Stimulated activated CD4-positive, alpha-beta T cell treated with anti-CD3 and anti-CD28 coated beads, Interleukin-2, amount 100 ng/mL, for 4 hours (primary cell): ENCODE results near the gene IQGAP2.
"Not testable (repeated sequence)": the region's sequence is repeated elsewhere in the genome, so short reads cannot be mapped to it uniquely, and the experiment has no call there.

ENCODE experiments used
- DNase-seq: peaks from one replicate; pipeline ENCODE4 v3.0.0-alpha.2; 2020; ENCODE audit warnings: low read depth

IQGAP2 gene

DNA sequence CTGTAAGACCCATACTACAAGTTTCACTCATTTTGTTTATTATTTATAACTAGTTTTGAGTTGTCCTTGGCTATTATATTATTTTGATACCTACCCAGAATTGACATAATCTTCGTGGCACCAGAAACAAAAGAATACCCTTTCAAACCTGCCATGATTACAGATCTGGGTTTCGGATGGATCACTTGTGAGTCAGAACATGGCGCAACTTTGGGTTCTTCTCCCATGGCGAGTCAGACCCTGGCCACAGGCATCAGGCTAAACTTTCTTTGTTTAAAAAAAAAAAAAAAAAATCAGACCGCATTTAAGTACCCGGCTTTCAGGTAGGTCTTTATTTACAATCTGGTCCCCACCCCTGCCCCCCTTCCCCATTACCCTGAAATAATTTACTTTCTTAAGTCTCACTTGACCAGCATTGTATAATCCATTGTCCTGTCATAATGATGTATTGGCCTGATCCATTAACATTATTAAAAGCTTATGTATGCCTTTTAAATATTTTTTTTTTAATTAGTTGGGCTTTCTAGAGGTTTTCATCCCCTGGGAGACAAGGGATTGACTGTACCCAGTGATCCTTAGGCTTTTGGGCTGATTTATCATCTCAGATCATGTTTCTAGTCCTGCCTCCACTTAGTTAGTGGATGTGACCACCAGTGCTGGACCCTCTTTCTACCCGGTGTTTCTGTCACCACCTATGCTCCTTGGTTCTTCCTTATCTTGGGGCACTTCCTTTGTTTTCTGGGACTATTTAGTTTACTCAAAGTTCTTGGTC, 176.3 kb downstream of the IQGAP2 start:
- no peak for DNase-seq

DNA sequence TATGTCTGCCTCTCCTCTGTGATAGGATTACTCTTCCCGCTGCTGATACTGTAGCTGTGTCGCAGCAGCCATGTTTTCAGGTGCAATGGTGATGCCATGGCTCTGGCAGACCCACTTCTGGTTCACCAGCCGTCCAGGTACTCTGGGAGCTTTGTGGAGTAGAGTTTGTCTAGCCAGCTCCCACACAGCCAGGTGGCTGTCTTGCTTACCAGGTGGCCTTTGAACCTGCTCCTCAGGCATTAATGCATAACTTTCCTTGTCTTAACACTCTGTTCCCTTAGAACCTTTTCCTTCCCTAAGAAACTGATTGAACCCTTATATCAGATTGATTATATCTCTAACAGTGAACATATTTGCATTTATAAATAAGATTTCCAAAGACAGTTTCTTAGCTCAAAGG, 177.9 kb downstream of the IQGAP2 start:
- DNase-seq, result no peak

DNA sequence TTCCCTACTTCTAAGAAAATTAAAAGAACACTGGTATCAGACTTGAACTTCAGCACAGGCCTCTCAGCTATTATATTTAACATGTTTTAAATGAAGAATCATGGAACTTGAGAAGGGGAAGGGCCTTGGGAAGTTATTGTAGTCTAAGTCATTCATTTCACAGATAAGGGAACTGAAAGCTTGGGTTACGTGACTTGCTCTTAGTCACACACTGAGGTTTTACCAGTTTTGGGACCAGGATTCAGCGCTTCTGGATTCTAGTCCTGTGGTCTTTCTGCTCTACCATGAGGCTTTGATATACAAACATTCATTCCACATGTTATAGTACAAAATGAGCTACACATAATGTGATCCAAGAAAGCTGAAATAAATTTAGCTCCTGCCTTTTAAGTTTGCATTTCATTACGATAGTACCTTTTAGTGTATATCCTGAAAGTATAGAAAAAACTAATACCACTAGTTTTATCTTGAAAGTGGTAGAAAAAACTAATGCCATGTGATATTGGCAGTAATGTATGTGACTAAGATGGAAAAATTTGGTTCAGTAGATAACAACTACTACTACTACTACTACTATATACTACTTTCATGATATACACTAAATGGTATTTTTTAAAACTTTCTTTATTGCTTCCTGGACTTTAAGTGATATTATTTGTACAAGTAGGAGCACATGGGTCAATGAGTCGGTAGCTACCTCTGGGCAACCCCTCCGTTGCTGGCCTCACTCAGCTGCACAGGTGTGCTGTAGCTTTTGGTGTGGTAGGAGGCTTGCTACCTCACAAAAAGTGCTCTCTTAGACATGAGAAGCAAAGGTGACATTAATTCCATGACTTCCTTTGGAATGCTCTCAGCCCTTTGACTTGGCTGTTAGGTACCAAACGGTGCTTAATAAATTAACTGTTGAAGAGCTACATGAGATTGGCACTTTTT, 179.4 kb downstream of the IQGAP2 start:
- DNase-seq, result no peak

DNA sequence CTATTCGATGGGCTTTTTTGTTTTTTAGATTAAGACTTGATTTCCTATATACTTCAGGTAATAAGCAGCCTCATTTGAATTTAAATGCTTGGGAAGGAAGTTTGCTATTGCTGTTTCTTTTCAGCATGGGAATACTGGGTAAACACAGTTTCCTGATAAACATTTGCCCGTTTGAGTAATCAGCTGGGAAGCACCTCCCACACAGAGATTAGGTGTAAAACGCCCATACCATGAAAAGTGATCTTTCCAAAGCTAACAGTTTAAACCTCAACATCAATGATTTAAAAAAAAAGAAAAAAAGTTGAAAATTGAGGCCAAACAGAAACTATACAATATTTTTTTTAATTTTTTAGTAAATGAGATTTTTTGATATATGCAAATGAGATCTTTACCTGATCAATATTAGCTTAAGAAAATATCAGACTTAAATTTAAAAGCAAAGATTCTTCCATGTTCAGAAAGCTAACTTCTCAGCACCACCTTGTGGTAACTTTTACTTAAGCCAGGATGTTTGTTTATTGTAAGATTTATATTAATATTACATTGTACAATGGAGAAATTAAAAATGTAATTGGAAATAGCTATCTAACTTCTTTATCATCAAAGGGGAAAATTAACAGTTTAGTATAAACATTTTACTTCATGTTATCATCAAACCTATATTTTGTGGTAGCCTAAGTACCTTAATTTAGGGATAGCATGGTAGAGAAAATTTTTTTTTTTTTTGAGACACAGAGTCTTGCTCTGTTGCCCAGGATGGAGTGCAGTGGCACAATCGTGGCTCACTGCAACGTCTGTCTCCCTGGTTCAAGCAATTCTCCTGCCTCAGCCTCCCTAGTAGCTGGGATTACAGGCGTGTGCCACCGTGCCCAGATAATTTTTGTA, 180.3 kb downstream of the IQGAP2 start:
- DNase-seq, result no peak

DNA sequence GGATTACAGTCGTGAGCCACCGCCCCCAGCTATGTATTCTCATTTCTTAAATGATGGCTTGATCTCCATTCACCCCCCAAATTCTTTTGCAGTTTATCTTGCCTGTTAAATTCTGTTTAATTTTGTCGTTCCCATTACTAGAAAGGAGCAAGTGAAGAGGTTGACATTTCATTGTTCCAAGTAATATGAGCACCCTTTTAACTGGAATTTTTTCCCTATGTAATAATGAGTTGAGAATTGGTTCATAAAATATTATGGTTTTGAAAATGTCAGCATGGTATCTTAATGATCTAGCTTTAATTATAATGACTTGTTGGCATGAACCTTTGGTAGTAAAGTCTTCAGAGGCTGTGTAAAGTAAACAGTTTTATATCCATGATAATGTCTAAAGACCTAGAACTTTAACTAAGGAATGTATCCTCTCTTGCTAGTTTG, 182.7 kb downstream of the IQGAP2 start:
- no peak for DNase-seq

DNA sequence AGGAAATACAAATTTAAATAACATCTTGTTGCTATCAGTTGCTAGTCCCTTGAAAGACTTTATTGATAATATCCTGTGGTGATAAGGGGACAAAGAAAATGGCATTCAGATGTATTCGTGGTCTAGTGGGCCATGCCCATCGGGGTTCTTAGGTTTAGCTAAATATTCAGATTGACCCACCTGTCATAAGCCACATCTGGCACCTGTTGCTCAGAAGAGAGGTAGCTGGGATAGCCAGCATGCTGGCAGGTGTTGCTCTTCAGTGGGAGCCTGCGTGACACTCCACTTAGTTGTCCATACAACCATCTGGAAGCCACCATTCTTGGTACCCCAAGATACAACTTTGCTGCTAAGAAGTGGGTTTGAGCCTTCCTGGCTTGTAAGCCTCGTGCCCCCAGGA, 183.4 kb downstream of the IQGAP2 start:
- no peak for DNase-seq

DNA sequence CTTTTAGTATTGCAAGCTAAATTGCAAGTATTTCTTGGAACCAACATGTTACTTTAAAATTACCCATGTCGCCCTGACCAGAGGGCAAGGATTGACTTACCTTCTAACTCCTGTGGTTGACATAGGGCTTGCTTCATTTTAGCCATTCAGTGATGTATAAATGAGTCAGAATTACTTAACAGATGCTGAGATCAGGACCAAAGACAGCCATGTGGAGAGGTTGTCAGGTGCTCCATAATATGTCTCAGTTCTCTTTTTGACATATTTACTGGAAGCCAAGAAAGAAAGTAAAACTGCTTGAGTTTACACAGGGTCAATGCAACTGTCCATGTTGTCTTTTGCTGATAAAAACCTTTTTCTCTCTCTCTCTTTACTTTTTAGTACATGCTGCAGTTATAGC, 186.9 kb downstream of the IQGAP2 start:
- DNase-seq, result no peak

DNA sequence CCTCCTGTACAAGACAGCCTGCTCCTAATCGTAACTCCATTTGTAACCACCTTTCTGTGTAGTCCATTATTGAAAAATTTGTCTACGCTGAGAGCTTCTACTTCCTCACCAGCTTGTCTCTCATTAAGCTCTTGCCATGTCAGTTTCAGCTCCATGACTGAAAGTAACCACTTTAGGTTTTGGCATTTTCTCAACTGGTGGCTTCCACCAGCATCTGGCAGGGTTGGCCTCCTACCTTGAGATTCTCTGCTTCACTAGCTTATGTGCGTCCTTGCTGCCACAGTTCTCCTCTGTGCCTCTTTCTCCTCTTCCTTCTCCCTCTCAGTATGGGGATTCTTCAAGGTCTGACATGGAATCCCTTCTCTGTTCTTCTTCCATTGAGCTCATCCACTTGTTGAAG, 188.3 kb downstream of the IQGAP2 start:
- DNase-seq, result no peak

DNA sequence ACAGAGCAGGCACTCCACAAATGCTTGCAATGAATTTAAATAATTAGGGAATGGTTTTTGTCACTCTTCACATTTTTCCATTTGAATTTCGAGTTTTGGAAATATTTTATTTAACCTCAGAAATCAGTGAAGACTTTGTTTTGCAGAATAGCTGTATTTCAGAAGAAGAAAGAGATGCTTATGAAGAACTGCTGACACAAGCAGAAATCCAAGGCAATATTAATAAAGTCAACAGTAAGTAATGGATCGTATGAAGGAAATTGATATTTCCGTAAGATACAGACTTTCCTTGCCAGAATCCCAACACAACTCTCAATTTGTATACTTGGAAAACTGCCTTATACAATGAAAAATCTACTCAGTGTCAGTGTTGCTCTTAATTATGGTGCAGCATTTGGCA, 189.6 kb downstream of the IQGAP2 start:
- DNase-seq, result no peak

DNA sequence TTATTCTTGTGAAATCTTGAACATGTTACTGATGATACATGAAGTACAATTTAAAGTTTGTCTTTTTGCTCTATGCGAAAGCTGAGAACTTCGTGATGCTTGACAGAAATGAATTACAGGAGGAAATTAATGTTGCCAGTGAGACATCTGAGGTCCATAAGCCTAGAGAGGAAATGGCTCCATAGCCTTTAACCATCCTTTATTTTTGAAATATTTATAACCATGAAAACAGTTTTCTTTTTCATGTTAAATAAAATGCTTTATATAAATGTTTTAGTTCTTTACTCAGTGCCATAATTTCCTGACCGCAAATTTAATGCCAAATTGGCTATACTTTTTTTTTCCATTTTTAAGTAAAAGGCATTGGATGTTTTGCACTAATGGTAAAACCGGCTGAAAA, 191.0 kb downstream of the IQGAP2 start:
- DNase-seq, result no peak

DNA sequence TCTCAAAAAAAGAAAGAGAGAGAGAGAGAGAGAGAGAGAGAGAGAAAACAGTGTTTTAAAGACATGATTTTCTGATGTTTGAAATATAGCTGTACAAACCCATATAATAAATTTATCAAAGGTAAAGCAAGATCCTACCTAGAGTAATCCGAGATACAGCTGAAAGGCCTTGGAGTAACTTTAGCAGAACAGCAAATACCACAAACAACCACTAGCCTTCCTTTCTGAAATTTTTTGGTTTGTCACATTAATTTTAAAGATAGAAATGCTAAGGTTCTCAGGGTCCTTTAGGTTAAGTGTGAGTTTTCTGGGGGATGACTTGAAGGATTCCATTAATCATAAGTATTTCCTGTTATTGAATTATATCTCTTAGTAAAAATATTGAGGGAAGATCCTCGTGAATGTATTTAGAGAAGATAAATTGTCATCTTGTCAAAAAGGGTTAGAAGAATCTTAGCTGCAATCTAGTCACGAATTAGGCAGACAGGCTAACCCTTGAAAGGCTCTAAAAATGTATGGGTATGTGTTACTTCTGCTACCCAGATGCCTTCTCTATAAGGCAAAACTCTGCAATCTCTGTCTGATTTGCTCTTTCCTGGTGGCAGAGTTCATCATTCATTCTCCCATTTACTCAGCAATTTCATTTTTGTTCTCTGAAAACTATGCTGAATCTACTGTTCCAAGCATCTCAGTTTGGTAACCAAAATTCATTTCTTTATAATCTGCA, 192.8 kb downstream of the IQGAP2 start:
- DNase-seq, result no peak

DNA sequence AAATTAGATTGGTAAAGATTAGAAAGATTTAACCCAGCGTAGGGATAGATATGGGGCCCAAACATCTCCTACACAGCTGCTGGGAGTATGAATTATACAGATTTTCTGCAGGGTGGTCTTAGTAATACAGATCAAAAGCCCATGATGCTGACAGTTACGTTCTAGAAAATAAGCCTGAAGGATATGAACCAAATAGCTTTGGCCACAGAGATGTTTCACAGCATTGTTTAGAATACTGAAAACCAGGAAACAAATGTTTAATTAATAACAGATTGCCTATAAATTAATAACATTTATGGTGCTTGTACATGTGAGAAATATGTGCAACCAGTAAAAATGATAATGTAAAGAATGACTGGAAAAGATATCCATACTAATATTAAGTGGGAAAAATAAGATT, 195.4 kb downstream of the IQGAP2 start:
- no peak for DNase-seq

DNA sequence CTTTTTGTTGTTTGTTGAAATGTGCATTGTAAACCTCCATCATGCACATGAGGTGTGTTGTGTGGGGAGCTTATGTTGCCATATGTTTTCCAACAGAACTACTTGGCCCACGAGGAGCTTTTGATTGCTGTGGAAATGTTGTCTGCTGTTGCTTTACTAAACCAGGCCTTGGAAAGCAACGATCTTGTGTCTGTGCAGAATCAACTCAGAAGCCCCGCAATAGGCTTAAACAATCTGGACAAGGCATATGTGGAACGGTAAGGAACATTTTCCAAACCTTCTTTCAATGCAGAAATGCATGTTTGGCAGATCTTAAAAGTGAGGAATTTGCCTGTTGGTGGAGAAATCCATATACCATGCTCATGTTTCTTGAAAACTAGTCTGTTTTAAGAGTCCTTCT, 197.6 kb downstream of the IQGAP2 start:
- DNase-seq, result no peak

DNA sequence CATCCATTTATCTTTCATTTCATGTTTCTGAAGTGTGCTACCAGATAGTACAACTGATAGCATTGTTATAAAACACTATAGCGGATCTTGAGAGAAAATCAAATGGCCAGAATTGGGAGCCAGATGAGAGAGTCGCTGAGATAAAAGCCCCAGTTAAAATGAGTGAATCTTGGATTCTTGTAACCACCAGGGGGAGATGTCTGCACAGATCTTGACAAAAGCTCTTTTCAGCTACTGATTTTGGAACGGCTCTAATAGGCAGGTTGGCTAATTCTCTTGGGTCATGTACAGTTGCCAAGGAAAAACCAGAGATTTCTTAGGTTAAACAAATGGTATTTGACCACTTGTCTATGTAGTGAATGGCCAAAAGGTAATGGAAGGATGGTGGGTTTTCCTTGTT, 198.4 kb downstream of the IQGAP2 start:
- DNase-seq, result peak; percentile 4

DNA sequence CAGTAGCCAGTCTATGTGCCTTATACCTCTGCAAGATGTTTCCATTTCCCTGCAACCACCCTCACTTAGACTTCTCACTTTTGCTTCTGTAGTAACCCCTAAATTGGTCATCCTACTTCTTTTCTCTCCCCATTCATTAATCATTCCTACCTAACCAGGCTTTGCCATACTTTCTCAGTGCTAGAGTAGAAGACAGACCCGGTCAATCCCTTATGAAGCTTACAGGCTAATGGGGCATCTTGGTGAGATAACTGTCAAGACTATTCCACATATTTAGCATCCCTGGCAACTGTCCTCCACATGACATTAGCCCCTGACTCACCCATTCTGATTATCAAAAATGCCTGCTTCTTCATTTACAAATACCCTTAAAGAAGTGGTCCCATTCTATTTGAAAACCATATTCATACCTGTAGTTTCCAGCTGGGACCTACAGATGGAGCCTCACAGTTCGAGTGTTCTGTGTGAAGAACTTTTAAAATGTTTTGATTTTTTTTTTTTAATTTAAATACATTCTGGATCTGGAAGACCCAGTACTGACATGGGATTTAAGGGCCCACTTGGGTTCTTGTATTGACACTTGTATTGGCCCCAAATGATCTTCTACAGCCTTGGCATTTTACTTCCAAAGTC, 199.1 kb downstream of the IQGAP2 start:
- no peak for DNase-seq

DNA sequence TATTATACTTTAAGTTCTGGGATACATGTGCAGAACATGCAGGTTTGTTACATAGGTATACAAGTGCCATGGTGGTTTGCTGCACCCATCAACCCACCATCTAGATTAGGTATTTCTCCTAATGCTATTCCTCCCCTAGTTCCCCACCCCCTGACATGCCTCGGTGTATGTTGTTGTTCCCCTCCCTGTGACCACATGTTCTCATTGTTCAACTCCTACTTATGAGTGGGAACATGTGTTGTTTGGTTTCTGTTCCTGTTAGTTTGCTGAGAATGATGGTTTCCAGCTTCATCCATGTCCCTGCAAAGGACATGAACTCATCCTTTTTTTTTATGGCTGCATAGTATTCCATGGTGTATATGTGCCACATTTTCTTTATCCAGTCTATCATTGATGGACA, 200.9 kb downstream of the IQGAP2 start:
- not testable (repeated sequence) for DNase-seq

DNA sequence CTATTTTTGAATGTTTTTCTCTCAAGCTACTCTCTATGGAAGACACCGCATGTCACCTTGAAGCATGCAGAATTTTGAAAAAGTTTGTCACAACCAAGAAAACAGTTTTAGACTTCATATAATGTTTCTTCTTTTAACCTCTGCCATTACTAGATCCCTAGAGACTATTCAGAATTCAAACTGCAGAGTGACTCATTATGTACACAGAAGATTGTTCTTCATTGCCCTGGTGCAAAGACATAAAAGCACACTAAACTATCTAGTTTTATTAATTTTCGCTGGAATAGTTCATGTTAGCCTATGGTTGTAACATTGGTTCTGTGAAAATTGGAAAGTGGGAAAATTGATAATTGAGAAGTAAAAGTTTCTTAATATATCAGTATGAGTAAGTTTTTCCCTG, 201.8 kb downstream of the IQGAP2 start:
- no peak for DNase-seq

DNA sequence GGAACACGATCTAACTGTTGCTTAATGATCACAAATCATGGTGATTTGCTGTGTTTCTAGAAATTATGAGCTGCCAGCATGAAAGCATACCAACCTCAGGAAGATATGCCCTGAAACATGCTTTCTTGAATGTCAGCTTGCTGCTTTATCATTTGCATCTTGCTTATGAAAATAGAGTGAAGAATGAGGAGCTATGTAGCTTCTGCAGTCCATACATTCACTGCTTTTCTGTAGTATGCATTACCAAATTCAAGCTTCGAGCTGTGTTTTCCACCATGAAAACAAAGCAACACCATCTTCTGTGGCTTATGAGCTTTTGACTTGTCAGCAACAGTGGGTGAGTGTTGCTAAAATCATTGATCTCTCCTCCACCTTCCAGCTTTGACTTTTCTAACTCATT, 203.6 kb downstream of the IQGAP2 start:
- DNase-seq, result no peak

DNA sequence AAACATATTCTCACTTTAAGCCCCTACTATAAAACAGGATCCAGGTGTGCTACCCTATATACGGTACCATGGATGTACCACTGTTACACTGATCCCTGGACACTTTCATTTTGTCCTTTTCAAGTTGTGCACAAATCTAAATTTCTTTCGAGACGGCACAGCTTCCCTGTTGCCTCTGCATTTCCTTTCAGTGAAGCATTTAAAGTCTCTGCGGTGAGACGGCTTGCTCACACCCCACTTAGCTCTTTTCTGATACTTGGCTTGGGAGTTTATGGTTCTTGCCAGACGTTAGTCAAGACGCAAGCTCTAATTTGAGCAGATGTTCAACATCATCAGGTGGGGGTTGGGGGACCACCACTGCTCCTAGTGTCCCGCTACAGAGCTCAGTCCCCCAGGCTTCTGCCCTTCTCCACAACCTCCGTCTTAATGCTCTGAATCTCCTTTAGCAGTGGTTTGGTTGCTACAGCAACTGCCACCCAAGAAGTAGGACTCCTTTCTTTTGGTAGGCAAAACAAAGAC, 204.3 kb downstream of the IQGAP2 start:
- DNase-seq, result no peak

DNA sequence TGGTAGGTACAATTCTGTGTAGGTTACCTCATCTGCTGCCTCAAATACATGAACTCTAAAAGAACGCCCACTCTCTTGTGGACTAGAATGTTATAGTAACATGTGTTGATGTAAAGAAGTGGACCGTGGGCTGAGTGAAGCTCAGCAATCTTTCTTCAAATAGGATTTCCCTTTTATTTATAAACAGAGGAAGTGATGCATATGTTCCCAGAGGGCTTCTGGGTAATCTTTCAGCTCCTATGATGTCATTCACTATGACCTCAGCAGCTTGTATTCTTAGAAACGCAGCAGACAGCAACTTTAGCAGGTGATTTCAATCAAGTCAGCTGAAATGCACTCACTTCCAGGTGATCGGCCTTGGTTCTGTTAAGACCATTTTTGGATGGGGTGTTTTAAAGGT, 205.7 kb downstream of the IQGAP2 start:
- DNase-seq, result no peak

DNA sequence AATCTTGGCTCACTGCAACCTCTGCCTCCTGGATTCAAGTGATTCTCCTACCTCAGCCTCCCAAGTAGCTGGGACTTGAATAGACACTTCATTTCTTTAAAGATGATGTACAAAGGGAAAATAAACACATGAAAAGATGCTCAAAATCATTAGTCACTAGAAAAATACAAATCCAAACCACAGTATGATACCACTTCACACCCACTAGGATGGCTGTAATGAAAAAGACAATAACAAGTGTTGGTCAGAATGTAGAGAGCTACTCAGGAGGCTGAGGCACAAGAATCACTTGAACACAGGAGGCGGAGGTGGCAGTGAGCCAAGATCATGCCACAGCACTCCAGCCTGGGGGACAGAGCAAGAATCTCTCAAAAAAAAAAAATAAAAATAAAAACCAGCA, 207.1 kb downstream of the IQGAP2 start:
- no peak for DNase-seq
